GM18507 (cell line): ENCODE measurements around the gene BLVRB.
A peak's percentile ranks its signal among the peaks of the same experiment; 100 is the strongest.
"Not testable (repeated sequence)": the region's sequence is repeated elsewhere in the genome, so short reads cannot be mapped to it uniquely, and the experiment has no call there.

Source experiments
- DNase-seq: peaks from one replicate; pipeline ENCODE4 v3.0.0; 2011; ENCODE audit warnings: low read depth; ENCODE audit not compliant: insufficient read length; ENCODE audit errors: extremely low spot score
- FAIRE-seq: peaks from 2 replicates; lab custom pipeline; 2011; peaks lifted over from hg19 to GRCh38; lab: Jason Lieb, UNC

Gene BLVRB

DNA sequence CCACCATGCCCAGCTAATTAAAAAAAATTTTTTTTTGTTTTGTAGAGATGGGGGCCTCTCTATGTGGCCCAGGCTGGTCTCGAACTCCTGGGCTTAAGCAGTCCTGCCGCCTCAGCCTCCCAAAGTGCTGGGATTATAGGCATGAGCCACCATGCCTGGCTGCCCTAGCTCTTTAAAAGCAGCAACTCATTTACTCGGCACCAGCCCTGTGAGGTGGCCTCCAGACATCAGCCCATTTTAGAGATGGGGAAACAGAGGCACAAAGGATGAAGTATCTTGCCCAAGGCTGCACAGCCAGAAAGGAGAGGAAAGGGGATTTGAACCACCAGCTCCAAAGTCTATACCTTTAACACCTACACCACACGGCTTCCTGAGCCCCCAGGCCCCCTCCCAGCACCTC is 52.7 kb downstream of the BLVRB start:
- FAIRE-seq (no peak), DNase-seq (no peak)

- no peak for DNase-seq
These were observed 53.5 kb downstream of the BLVRB start for GRCh38 chr19:40411958-40412499.

DNA sequence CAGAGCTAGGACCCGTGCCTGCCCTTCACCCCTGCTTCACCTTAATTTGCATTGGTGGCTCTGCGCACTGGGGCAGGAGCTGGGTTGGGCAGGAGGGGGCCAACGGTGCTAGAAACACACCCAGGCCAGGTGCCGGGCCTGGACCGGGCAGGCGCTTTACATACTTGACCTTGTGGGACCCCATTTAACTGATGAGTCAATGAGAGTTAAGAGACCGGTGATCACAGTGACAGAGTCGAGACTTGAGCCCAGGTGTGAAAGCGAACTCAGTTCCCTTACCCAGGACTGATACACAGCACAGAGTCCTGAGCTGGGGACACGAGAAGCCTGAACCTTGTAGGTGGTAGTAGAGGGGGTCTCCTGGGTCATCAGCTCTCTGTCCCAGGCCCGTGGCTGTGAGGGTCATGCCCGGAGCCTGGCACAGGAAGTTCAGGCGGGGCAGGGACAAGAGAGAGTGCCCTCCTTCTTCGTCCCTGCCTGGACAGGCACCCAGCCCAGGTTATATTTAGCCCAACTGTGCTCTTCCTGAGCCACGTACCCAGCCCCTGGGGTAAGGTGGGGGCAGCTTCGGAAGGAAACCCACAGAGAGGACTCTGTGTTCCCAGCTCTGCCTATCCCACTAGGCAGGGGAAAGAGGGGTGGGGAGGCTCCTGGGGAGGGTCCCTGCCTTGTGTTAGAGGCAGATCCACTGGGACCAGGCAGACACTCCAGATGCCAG is 54.3 kb downstream of the BLVRB start:
- no peak for DNase-seq
- peak; percentile 61 for FAIRE-seq

More at GRCh38 chr19:40411958-40412499, 53.5 kb downstream of the BLVRB start:
- FAIRE-seq = no peak

DNA sequence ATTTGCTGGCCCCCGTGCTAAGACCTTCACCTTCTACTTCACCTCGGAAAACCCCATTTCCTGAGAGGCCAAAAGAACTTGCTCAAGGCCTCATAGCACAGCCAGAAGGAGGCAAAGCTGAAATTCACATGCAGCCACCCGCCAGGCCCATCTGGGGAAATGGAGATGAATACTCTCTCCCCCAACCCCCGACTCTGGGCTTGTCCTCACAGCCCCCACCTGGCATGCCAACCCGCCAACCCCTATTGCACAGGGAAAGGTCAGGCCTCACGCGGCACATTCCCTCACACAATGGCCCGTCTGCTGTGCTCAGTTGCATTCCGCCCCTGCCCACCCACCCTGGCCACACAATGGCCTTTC is 55.5 kb downstream of the BLVRB start:
- FAIRE-seq = no peak
- no peak for DNase-seq

- not testable (repeated sequence) for FAIRE-seq, DNase-seq
These were observed 57.0 kb downstream of the BLVRB start for GRCh38 chr19:40408598-40408925.

DNA sequence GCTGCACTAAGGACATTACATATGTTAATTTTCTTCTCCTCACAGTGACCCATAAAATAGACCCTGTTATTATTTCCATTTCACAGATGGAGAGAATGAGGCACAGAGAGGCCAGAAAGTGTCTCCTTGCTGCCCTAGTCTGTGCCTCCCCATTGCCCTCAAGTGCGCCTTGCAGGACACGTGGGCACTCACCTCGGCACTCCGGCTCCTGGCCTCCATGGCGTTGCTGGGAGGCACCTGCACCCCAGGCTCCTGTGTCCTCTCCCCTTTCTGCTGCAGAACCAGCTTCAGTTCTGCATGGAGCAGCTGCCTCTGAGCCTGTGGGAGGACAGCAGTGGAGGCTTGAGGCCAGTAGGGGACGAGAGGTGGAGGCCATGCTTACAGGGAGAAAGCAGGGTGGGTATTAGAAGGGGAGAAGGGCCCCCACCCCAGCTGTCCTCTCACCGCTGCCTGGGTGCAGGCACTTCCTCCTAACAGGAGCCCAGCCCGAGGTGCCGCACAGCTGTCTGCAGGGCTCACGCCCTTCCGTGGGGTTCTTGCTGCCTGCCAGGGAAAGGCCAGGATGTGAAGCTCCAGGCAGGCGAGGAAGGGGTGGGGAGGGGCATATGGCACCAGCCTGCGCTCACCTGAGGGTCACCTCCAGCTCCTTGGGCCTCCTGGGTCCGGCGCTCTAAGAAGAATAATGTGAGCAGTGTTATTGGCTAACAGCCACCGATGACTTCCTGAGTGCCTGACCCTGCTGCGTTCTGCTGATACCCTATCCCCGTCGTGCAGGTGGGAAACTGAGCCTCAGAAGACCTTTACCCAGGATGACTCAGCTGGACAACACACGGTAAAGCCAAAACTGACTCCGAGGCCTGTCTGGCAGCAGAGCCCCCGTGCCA is 57.6 kb downstream of the BLVRB start:
- no peak for FAIRE-seq
- DNase-seq = no peak

GRCh38 chr19:40403262-40403984 is 62.1 kb downstream of the BLVRB start:
- DNase-seq (peak; percentile 87), FAIRE-seq (peak; percentile 94)

DNA sequence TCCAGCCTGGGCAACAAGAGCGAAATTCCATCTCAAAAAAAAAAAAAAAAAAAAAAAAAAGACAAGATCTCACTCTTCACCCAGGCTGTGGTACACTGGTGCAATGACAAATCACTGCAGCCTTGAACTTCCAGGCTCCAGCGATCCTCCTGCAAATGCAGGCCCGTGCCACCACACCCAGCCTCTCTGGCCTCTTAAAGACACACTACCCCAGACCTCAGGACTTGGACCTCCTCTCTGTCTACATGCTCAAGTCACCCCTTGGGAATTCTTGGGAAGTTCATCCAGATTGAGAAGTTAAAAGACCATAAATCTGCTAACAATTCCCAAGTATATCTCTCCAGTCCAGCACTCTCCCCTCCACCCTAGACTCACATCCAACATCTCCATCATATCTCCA is 65.0 kb downstream of the BLVRB start:
- DNase-seq (no peak), FAIRE-seq (no peak)

- DNase-seq (no peak), FAIRE-seq (no peak)
These were observed 67.0 kb downstream of the BLVRB start for GRCh38 chr19:40398417-40399131.
